SK-N-SH (cell line): ENCODE results near the gene PDIA6. TPM values are rescaled to one million over a fixed set of nuclear protein-coding genes. Genes with fewer than 3 reads are reported as not detected.

Source experiments
- CTCF ChIA-PET: fragments of 300-600, 350-600 bp; formaldehyde crosslinking; extraction: SDS; loops from one replicate; lab custom pipeline; 2021; lab: Yijun Ruan, JAX
- POLR2A ChIA-PET: fragments of 350-600 bp; sonication (Branson Sonifier 250); formaldehyde crosslinking; extraction: SDS; loops from one replicate; lab custom pipeline; 2020; ENCODE audit warnings: antibody characterized with exemption, inconsistent platforms; lab: Yijun Ruan, JAX
- DNase-seq: peaks from one replicate; pipeline ENCODE4 v3.0.0; 2012
- H2AFZ ChIP-seq: fragments of 200-600 bp; sonication (generic); 2 replicates; pipeline ENCODE4 v1.8.1; 2016; ENCODE audit warnings: antibody characterized with exemption, mild to moderate bottlenecking, low read depth
- H3F3A ChIP-seq: fragments of 200-600 bp; sonication (generic); replicated peaks from 2 replicates; pipeline ENCODE3; 2016; ENCODE audit warnings: antibody characterized with exemption, mild to moderate bottlenecking; ENCODE audit not compliant: insufficient read depth
- H3K27ac ChIP-seq, 2 experiments: fragments of 200-500 bp in 1 of 2; fragments of 200-600 bp in 1 of 2; sonication (Bioruptor generic) in 1 of 2; sonication (generic), shearing (Covaris generic) in 1 of 2; 2 replicates each; pipeline versions ENCODE4 v1.5.1 to v1.6.1; 2014 to 2016; ENCODE audit warnings: low read depth in 2 of 2, inconsistent platforms in 1 of 2, low read length in 1 of 2, mild to moderate bottlenecking in 1 of 2, mixed read lengths in 1 of 2
- H3K27me3 ChIP-seq: fragments of 200-600 bp; sonication (generic), shearing (Covaris generic); 2 replicates; pipeline ENCODE4 v1.6.1; 2016; ENCODE audit warnings: mixed run types; ENCODE audit not compliant: insufficient read depth
- H3K36me3 ChIP-seq, 2 experiments: fragments of 200-500 bp in 1 of 2; fragments of 200-600 bp in 1 of 2; sonication (Bioruptor generic) in 1 of 2; sonication (generic) in 1 of 2; replicated peaks in 1 of 2; 2 replicates each; pipeline versions ENCODE3 to v1.5.1; 2014 to 2016; ENCODE audit warnings: low read length in 1 of 2, mild to moderate bottlenecking in 1 of 2; ENCODE audit not compliant: insufficient read depth in 2 of 2, control insufficient read depth in 1 of 2
- H3K4me1 ChIP-seq, 2 experiments: fragments of 200-500 bp in 1 of 2; fragments of 200-600 bp in 1 of 2; sonication (Bioruptor generic) in 1 of 2; sonication (generic), shearing (Covaris generic) in 1 of 2; 2 replicates each; pipeline versions ENCODE4 v1.5.1 to v1.6.1; 2014 to 2016; ENCODE audit warnings: low read depth in 1 of 2, low read length in 1 of 2, mixed run types in 1 of 2; ENCODE audit not compliant: insufficient read depth in 2 of 2, control insufficient read depth in 1 of 2
- H3K4me2 ChIP-seq: fragments of 200-600 bp; sonication (generic), shearing (Covaris generic); 2 replicates; pipeline ENCODE4 v1.6.1; 2017; ENCODE audit warnings: mixed run types
- H3K4me3 ChIP-seq, 2 experiments: fragments of 200-500 bp in 1 of 2; fragments of 200-600 bp in 1 of 2; sonication (Bioruptor generic) in 1 of 2; sonication (generic), shearing (Covaris generic) in 1 of 2; 2 replicates each; pipeline versions ENCODE4 v1.5.1 to v1.8.1; 2014 to 2016; ENCODE audit warnings: low read depth in 2 of 2, inconsistent platforms in 1 of 2, low read length in 1 of 2, mild to moderate bottlenecking in 1 of 2, mixed read lengths in 1 of 2, moderate library complexity in 1 of 2
- H3K79me2 ChIP-seq: fragments of 200-600 bp; sonication (generic); 2 replicates; pipeline ENCODE4 v1.8.1; 2017; ENCODE audit warnings: mild to moderate bottlenecking; ENCODE audit not compliant: insufficient read depth
- H3K9ac ChIP-seq: fragments of 200-600 bp; sonication (generic); 2 replicates; pipeline ENCODE4 v1.6.1; 2017; ENCODE audit warnings: mixed run types
- H3K9me2 ChIP-seq: fragments of 200-600 bp; sonication (generic); 2 replicates; pipeline ENCODE4 v1.6.1; 2017; ENCODE audit warnings: mixed run types
- H3K9me3 ChIP-seq: fragments of 200-600 bp; sonication (generic); 2 replicates; pipeline ENCODE4 v1.6.1; 2017; ENCODE audit warnings: mixed run types, mild to moderate bottlenecking, moderate library complexity
- H4K20me1 ChIP-seq: fragments of 200-600 bp; sonication (generic); 2 replicates; pipeline ENCODE4 v1.6.1; 2017; ENCODE audit warnings: mild to moderate bottlenecking, mixed run types; ENCODE audit not compliant: insufficient read depth
- EZH2phosphoT487 ChIP-seq: fragments of 200-600 bp; sonication (generic); IDR thresholded peaks from 2 replicates; pipeline ENCODE4 v1.6.1; 2017; ENCODE audit warnings: low read depth, mixed run types, mild to moderate bottlenecking, antibody characterized with exemption, moderate library complexity, borderline replicate concordance
- JUND ChIP-seq: IDR thresholded peaks from 2 replicates; pipeline ENCODE4 v1.4.0; 2012
- MEF2A ChIP-seq: IDR thresholded peaks from 2 replicates; pipeline ENCODE4 v1.4.0; 2012; ENCODE audit warnings: low read depth, borderline replicate concordance
- RAD21 ChIP-seq: IDR thresholded peaks from 2 replicates; pipeline ENCODE4 v1.6.1; 2012; ENCODE audit warnings: mild to moderate bottlenecking, low read length
- REST ChIP-seq: IDR thresholded peaks from 2 replicates; pipeline ENCODE4 v1.6.1; 2012; ENCODE audit warnings: mild to moderate bottlenecking, low read depth, low read length, moderate library complexity
- RFX5 ChIP-seq: IDR thresholded peaks from 2 replicates; pipeline ENCODE4 v1.6.1; 2012; ENCODE audit warnings: mild to moderate bottlenecking, improper control_type of control experiment, low read length
- TEAD4 ChIP-seq: IDR thresholded peaks from 2 replicates; pipeline ENCODE4 v1.4.0; 2012; ENCODE audit warnings: mild to moderate bottlenecking, borderline replicate concordance; ENCODE audit not compliant: insufficient read depth
- USF2 ChIP-seq: fragments of 150-350 bp; IDR thresholded peaks from 2 replicates; pipeline ENCODE4 v1.6.1; 2017; ENCODE audit warnings: antibody characterized with exemption, low read length, low read depth, borderline replicate concordance
- ZBTB33 ChIP-seq: IDR thresholded peaks from 2 replicates; pipeline ENCODE4 v1.4.0; 2012; ENCODE audit warnings: low read depth, borderline replicate concordance
- WGBS: methylation state at CpG from one replicate; pipeline ENCODE4 v1.1.6; 2017; ENCODE audit warnings: low lambda C conversion rate; 5-methylcytosine and 5-hydroxymethylcytosine counted together
- polyA plus RNA-seq, 3 experiments: library from polyadenylated mRNA; depleted of rRNA; stranded (reverse); fragments of >200 nt; gene quantifications; 2 replicates each; pipeline ENCODE4 v1.2.3, GENCODE V29; 2012

Gene PDIA6
- polyA plus RNA-seq, 1 of the 3 experiments (the other 2 are of a cell fraction), result 325 TPM

- WGBS, result 64% methylated on average over 13 of the region's 13 CpGs
- no peaks in the 10 kb centered on the region for H3K36me3 ChIP-seq
- ChIA-PET CTCF (interaction anchor here (1.0 to 11.4 kb wide), 7 partner anchors 11 to 311 kb away, joined by 3 to 216 read pairs (median 3); no protein-coding TSS in a partner anchor), POLR2A (no interaction called here)
- no peak for DNase-seq
- H3K9ac ChIP-seq, result no peak overlapping the region
- no peak overlapping the region for H2AFZ ChIP-seq
- no peaks in the 10 kb centered on the region for H3K79me2 ChIP-seq
- no peaks in the 10 kb centered on the region for H3F3A ChIP-seq
- no peaks in the 10 kb centered on the region for H3K9me2 ChIP-seq
- no peak overlapping the region for H3K4me3 ChIP-seq
- no peaks in the 10 kb centered on the region for H4K20me1 ChIP-seq
- H3K4me1 ChIP-seq, result peaks cover 0 to 11% of the 10 kb centered on the region in 2 experiments; a peak in 1 of 4 replicates
- no peaks in the 10 kb centered on the region for H3K9me3 ChIP-seq
- TF ChIP-seq USF2 (no peak), JUND (no peak), RAD21 (no peak), RFX5 (no peak), TEAD4 (no peak), ZBTB33 (no peak), EZH2phosphoT487 (no peak), MEF2A (no peak), REST (no peak)
- H3K27me3 ChIP-seq, result peaks cover 55% of the 10 kb centered on the region; the same call in 1 of the 2 replicates
- H3K4me2 ChIP-seq, result no peak overlapping the region
- H3K27ac ChIP-seq, result no peak overlapping the region
These were observed 8.6 kb upstream of the PDIA6 start for GRCh38 chr2:10820978-10821695.
